Right renal pelvis (tissue), 4 donors: ENCODE data around the gene TEX55. TPM values are rescaled to one million over a fixed set of nuclear protein-coding genes. Genes with fewer than 3 reads are reported as not detected.

Experiments
- polyA plus RNA-seq, 4 donors: library from polyadenylated mRNA; unstranded; fragments of 120-200 nt; gene quantifications; one replicate each; pipeline ENCODE4 v1.2.1, GENCODE V29; 2013; ENCODE audit not compliant: insufficient read length in 4 of 4

TEX55 gene
- polyA plus RNA-seq, 4 donors, result not detected

Other genes starting within 250 kb of the TEX55 start
- 1 to 10 TPM; 4.1 to 6.7 (median 4.4) TPM for gene IGSF11, start 111.3 kb upstream of the TEX55 start, polyA plus RNA-seq
- 10 to 100 TPM in 2 of 4 donors, 1 to 10 TPM in 2; 7.3 to 16.1 (median 10.5) TPM for gene UPK1B, start 27.4 kb downstream of the TEX55 start, polyA plus RNA-seq
- 10 to 100 TPM; 32.6 to 34.8 (median 34.0) TPM for gene B4GALT4, start 94.7 kb downstream of the TEX55 start, polyA plus RNA-seq
- gene ARHGAP31, start 148.2 kb downstream of the TEX55 start, polyA plus RNA-seq, result 10 to 100 TPM; 12.3 to 14.8 (median 14.0) TPM